ENCODE data around the gene NCAPG.

NCAPG gene

GRCh38 chr4:17884063-17884462 is 73.3 kb downstream of the NCAPG start:
- no peak for DNase-seq

GRCh38 chr4:17884511-17884910 is 73.7 kb downstream of the NCAPG start:
- no peak for DNase-seq

- no peak for DNase-seq
Observed at GRCh38 chr4:17889692-17890091, 78.9 kb downstream of the NCAPG start.

- no peak for DNase-seq
Observed at GRCh38 chr4:17894421-17894820, 83.6 kb downstream of the NCAPG start.

Data from femur (tissue), 1 donor.